ENCODE data around the gene DPP6. TPM values are rescaled to one million over a fixed set of nuclear protein-coding genes. Genes with fewer than 3 reads are reported as not detected.
"Not testable (repeated sequence)": the region's sequence is repeated elsewhere in the genome, so short reads cannot be mapped to it uniquely, and the experiment has no call there.

DPP6 gene
- total RNA-seq, 1 donor from 2014 or later, result 0.05 TPM

DNA sequence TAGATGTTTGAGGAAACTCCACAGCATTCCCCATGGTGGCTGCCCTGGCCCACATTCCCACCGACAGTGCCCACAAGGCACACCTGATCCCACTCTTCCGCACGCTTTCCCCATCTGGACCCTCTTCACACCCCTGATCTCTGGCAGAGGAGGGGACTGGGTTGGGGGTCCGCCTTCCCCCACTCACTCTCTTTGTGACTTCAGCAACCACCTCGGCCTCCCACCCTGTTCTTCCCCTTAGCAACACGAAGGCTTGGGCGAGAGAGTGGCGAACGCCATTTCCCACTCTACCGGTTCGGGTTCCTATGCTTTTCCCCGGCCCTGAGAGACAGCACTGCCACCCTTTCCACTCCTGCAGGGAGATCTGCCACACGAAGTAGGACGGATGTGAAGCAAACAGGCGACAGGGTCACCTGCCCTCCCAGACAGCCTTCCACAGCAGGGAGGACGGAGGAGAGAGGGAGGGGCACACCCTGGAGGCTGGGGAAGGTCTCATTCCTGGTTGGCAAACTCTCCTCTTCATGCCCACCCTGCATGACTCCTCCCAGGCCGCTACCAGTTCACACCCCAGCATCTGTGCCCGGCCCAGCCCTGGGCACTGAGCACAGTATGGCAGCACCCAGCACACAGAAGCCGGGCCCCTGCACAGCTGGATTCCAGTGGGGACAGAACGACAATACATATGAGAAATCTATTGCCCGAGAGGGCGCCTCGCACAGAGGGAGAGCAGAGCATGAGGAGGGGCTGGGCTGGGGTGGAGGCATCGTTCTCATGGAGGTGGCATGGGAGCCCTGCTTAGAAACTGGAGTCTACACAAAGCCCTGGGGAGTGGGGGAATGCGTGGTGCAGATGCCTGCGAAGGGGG, 857.3 kb downstream of the DPP6 start:
- no peak for DNase-seq (ENCODE audit: low read depth)

DNA sequence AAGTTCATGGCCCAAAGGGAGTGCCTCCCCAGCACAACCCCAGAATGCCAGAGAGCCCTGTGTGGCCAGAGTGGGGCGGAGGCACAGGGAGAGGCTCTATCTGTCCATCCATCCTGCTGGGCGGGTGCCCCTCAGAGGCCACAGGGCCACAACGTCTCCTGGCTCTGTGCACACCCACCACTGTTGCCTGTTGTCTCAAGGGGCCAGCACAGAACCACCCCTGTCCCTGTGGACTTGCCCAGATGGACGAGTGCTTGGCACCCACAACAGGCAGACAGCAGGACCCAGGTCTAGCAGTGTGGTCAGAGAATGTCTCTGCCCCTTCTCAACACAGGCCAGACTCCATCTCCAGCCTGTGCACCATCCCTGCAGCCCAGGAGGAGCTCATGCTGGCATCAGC, 857.9 kb downstream of the DPP6 start:
- no peak for DNase-seq (ENCODE audit: low read depth)

DNA sequence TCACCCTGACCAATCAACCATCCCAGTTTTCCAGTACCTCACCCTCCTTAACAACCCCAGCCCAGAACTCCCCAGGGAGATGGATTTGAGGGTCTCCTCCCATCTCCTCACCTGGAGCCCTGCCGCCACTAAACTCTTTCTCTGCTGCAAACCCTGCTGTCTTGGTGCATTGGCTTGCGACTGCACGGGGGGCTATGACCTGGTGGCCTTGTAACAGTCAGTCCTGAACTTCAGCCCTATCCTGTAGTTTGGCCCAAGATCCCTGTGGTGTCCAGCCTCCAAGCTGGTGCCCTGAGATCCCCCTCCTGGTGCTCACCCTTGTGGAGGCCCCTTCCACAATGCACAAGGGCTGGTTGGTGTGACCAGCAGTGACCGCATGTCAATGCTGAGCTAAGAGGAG, 858.8 kb downstream of the DPP6 start:
- DNase-seq (ENCODE audit: low read depth), result no peak

DNA sequence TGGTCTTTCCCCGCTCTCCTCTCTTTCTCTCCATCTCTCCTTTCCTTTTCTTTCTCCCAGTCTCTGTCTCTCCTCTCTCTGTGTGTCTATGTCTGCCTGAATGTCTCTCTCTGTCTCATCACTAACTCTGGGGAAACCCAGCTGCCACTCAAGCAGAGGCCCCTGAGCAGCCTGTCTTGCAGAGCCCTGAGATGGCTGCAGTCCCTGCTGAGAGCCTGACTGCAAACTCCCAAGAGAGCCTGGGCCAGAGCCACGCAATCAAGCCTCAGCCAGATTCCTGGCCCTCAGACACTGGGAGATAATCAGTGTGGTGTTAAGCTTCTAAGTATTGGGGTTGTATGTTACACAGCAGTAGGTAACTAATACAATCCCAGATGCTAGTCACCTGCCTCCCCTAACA, 859.2 kb downstream of the DPP6 start:
- DNase-seq (ENCODE audit: low read depth), result no peak

DNA sequence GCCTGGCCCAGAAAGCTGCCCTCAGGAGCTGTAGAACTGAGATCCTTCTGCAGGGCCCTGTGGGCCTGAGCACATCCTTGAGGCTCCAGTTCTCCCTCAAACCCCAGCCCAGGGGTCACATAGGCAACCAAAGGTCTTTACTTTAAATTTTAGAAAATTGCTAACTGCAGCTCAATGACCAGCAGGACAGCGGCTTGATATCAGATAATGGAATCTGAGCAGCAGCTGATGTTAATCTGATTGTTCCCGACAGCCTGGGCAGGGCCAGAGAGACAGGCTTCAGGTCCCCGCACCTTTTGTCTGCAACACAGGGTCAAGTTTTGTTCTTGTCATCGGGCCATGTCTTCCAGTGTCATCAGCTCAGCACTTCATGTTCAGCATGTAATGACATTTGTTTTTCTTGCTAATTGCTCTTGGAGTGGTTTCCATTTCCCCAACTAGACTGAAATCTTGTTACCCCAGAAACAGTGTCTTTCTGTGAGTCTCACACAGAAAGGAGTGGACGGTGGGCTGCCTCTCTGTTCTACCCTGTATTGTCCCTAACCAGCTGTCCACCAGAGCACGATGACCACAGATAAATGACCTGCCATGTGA, 859.8 kb downstream of the DPP6 start:
- no peak for DNase-seq (ENCODE audit: low read depth)

DNA sequence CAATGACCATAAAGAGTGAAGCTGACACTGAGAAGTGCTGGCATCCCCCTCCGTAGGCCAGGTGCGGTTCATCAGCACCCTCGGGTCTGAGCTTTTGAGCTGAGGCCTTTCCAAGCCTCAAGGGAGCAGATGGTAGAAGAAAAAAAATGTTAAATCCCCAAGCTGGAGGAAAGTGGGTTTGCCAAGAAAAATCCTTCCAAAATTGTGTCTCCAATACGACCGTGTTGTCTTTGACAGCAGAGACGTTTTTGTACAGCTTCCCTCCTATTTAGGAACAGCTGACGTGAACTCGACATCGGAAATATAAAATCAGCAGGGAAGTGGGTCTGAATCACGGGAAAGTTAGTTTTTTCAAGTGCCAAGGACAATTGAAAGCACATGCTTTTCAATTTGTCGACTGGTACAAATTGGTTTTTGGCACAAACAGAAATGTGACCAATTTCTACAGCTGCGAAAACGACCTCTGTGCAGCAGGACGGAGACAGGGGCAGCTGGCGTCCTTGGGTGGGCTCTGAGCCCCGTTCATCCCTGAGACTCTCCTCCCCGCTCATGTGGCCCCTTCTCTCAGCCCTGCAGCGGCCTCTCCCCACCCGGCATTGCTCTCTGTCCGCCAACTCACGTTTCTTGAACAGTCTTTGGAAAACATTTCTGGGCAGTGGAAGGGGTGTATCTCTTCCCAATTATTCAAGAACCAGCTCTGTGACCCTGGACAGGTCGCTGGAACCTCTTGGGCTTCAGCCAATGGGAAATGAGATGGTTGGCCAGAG, 860.9 kb downstream of the DPP6 start:
- DNase-seq (ENCODE audit: low read depth), result no peak

DNA sequence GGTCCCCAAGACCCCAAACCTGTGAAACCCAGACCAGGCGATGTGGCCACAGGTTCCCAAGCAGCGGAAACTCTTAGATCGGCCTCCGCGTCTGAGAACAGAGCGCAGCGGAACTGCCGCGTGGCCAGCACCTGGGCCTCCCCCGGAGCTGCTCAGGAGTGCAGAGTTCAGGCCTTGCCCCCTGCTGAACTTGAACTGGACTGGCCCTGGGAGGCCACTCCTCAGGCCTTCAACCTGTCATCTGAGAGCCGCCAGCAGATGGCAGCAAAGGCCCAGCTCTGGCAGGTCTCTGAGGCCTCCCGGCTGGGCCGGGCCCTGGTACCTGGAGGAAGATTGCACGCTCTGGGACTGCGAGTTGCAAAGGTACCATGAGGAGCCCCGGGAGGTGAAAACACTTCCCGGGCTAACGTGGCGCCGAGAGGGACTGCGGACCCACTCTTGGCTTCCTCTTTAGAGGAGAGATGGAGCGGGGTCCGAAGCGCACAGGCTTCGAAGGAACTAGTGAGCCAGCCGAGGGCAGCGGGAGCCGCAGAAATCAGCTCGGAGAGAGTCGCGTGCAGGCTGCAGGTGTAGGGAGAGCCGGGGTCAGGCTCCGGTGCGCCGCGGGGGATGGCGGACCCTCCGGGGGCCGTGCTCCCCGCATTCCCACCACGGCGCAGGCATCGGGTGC, 861.6 kb downstream of the DPP6 start:
- peak; percentile 42 for DNase-seq (ENCODE audit: low read depth)

DNA sequence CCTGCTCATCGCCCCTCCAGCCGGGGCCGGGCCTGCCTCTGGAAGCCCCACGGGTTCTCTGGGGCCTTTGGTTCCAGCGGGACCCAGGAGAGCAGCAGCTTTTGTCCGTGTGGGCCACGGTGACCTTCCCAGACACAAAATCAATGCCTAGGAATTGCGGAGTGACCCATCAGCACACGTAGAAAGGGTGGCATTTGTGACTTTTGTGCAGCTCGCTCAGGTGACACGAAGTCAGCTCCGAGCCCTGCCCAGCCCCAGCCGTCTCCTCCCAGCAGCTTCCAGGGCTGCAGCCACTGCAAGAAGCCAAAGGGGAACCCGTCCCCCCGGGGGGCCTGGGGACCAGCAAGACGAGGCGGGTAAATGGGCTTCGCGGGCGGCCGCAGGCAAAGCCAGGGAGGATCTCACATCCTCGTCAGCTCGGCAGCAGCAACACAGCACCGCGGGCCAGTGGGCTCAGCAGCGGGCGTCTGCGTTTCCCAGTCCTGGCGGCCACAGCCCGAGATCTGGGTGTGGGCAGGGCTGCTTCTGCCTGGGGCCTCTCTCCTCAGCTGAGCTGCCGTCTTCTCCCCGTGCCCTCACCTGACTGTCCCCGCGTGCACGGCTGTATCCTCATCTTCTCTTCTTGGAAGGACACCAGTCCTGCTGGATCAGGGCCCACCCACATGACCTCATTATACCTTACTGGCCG, 862.3 kb downstream of the DPP6 start:
- no peak for DNase-seq (ENCODE audit: low read depth)

DNA sequence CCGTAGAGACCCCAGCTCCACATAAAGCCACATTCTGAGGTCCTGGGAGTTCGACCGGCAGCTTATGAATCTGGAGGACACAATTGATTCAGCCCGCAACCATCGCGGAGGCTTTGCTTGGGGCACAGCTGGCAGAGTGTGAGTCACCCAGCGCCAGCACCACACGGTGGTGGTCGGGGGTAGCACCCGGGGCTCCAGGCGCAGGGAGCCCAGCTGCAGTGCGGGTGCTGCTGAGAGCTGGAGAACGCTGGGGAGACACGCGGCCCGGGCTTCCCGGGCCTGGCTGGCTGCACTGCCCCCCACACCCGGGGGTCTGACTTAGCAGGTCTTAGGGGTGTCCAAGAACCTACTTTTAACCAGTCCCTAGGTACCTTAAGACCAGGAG, 862.8 kb downstream of the DPP6 start:
- DNase-seq (ENCODE audit: low read depth), result no peak

DNA sequence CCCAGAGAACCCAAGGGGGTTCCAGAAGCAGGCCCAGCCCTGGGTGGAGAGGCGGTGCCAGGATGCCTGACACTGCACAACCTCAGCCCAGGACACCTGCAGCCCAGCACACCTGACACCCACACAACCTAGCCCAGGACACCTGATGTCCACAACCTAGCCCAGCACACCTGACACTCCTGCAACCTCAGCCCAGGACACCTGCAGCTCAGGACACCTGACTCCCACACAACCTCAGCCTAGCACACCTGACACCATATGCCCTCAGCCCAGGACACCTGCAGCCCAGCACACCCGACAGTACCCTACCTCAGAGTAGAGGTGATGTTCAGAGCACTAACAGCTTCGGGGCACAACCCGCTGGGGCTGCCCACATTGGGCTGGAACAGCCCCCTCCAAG, 863.4 kb downstream of the DPP6 start:
- no peak for DNase-seq (ENCODE audit: low read depth)

DNA sequence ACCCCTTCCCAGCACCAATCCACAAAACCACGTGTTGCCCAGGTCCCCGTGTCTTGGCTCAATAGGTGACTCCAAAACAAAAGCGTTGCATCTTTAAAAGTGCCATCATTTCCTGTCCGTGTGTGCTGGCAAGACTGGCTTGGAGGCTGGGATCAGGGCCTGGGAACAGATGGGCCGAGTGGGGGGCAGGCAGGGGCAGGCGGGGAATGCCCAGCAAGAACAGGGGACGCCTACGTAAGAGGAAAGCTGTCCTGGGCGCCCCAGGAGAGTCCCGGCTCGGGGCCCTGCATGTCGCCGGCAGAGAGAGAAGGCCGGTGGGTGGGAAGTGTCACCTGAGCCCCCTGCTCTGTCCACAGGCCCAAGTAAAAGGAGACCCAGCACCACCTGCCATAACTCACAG, 864.2 kb downstream of the DPP6 start:
- DNase-seq (ENCODE audit: low read depth), result no peak

DNA sequence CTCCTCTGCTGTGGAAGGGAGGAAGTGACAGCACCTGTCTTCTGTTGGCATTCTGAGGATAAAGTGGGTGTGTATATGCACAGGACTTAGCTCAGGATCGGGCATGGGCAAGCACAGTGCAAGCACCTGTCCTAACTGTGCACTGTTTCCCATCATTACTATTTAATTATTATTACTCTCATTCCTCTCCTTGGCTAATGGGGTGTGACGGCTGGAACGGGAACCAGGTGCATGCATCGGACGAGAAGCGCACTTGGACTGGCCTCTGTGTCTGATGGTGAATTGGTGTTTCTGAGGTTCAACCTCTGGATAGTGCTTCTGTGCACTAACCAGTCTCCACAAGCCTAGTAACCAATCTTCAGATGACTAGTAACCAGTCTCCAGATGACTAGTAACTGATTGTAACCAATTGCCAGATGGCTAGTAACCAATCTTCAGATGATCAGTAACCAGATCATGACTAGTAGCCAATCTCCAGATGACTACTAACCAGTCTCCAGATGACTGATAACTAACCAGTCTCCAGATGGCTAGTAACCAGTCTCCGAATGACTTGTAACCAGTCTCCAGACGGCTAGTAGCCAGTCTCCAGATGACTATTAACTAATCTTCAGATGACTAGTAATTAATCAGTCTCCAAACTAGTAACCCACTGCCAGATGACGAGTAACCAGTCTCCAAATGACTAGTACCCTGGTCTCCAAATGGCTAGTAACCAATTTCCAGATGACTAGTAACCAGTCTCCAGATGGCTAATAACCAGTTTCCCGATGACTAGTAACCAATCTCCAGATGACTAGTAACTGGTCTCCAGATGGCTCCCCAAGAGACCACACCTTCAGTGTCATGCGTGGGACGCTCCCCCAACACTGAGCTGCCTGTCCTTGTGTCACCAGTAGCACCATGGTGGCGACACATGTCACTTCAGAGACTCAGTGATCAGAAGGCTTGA, 864.9 kb downstream of the DPP6 start:
- DNase-seq (ENCODE audit: low read depth), result no peak

DNA sequence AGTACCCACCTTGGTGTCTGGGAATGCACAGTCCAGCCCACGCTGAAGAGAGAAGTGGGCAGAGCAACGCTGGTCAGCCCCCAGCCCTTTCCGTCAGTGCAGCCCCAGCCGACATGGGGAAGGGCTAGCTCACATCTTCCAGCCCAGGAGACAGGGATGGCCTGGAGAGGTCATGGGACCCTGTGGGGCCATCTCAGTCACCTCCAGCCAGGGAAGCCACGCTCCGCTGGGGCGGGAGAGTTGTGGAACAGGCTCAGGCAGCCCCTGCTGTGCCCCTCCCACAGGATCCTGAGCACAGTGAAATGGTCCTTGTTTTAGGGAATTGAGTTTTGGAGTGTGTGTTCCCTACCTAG, 865.6 kb downstream of the DPP6 start:
- no peak for DNase-seq (ENCODE audit: low read depth)

DNA sequence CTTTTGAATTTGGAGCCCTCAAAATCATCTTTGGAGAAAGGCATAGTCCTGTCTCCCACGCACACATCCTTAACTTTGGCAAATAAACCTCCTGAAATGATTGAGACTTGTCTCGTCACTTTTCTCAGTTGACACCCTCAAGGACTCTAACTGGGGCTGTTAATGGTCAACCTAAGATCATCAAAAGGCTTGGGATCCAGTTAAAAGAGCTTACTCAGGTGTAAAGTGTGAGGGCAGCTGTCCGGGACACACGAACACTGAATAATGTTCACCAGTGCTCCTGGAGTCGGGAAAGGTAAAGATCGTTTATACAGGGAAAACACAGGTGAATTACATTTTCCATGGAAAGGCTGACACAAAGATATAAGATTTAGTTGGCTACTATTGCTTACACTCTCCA, 866.1 kb downstream of the DPP6 start:
- DNase-seq (ENCODE audit: low read depth), result no peak

DNA sequence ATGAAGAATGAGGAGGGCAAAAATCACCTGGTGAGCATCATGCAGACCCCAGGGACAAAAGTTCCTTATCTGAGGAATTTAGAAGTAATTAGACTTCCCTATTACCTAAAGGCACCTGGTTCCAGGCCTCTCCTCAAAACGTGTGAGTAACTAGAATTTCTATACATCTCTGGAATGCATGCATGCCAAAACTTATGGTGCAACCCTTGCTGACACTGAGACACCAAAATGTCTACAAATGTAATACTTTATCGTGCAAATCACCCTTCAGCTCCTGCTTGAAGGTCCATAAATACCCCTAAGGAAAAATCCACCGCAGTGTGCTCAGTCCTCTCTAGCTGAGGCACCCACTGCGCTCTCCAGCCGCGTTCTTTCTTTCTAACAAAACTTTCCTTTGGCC, 866.5 kb downstream of the DPP6 start:
- DNase-seq (ENCODE audit: low read depth), result no peak

DNA sequence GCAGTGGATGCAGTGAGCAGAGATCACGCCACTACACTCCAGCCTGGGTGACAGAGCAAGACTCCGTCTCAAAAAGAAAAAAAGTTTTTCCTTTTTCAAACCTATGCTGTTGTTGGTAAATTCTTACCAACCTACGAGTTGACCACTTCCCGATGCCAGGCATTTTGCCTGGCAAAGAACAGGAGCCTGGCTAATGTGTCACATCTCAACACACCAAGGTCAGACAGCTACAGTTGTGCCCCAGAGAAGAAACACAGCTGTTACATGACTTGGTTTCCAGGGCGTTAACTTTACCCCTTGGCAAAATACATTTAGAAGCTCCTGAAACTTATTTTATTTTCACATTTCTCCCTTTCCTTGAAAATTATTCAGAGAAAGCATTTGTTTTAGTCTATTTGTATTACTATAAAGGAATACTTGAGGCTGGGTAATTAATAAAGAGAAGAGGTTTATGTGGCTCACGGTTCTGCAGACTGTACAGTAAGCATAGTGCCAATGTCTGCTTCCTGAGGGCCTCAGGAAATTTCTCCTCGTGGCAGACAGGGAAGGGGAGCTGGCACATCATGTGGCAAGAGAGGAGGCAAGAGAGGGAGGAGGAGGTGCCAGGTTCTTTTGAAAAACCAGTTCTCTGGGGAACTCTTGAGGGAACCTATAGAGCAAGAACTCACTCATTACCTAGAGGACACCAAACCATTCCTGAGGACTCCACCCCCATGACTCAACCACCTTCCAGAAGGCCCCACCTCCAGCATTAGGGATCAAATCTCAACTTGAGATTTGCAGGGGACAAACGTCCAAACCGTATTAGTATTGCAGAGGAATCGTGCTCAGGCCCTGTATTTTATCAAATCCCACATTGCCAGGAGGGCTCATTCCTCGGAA, 867.4 kb downstream of the DPP6 start:
- DNase-seq (ENCODE audit: low read depth), result no peak

DNA sequence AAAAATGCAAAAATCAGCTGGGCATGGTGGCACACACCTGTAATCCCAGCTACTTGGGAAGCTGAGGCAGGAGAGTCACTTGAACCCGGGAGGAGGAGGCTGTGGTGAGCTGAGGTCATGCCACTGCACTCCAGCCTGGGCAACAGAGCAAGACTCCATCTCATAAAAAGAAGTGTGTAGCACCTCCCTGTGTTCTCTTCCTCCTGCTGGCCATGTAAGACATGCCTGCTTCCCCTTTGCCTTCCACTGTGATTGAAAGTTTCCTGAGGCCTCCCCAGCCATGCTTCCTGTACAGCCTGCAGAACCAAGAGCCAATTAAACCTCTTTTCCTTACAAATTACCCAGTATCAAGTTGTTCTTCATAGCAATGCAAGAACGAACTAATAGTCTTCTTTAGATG, 870.3 kb downstream of the DPP6 start:
- DNase-seq (ENCODE audit: low read depth), result not testable (repeated sequence)

DNA sequence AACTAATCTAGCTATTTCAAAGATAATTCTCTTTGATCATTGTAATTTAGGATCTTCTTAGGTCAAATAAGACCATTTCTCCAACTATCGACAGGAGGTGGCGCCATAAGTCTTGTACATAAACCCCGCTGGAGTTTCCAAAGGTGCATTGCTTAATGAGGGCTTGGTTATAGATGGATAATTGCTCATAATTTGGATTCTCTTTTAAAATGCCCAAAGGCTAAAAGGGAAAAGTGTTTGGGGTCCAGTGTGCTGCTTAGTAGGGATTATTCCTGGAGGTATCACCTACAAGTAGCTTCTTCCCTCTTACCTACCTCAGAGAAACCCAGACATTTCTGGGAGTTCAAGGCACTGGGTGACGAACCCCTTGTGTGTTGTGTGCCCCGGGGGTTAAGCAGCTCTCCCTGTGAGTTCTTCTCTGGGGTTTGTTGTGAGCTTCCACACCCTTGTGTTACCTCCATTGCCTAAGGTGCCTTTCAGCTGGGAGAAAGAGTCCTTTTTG, 875.5 kb downstream of the DPP6 start:
- peak; percentile 88 for DNase-seq (ENCODE audit: low read depth)

Measured in renal cortical epithelial cell (primary cell).